Activated CD8-positive, alpha-beta memory T cell treated with anti-CD3 and anti-CD28 coated beads, Interleukin-2, amount 50 U/mL, for 48 hours (primary cell): ENCODE results near the gene BNC1.
A peak's percentile ranks its signal among the peaks of the same experiment; 100 is the strongest.
"Not testable (repeated sequence)": the region's sequence is repeated elsewhere in the genome, so short reads cannot be mapped to it uniquely, and the experiment has no call there.

Source experiments
- DNase-seq: peaks from one replicate; pipeline ENCODE4 v3.0.0-alpha.2; 2020

The BNC1 gene

DNA sequence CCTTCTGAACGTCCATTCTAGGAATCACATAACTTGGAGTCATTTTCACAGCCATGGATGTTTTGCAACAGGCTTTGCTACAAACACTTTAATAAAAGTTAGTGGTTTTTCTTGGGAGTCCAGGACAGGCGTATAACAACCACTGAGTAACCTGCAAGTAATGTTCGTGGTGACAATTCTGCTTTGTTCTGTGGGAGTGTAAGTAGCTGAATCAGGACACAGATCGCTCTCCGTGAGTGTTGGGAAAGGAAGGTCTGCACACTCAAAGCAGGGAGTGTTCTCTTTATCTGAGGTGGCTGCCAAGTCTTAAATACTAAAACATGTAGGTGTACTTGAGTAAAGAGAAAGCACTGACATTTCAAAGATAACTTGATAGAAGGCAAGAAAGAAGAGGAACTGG is 7.9 kb upstream of the BNC1 start:
- DNase-seq: no peak

DNA sequence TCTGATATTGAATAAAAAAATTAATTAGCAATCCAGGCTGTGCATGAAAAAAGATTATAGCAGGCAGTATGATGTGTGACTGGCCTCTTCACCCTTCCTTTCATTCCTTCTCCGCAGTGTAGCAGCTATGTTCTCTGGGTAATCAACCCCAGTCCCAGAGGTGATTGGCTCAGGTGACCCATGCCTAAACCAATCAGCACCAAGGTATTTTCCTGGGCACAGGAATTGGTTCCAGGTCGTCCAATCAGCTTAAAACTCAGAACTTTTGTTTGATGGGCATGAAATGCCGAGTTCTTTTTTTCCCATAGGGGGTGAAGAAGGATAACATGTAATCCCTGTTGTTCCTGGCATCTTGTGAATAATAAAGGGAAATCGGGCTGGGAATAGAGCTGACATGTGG is 5.8 kb upstream of the BNC1 start:
- DNase-seq: no peak

DNA sequence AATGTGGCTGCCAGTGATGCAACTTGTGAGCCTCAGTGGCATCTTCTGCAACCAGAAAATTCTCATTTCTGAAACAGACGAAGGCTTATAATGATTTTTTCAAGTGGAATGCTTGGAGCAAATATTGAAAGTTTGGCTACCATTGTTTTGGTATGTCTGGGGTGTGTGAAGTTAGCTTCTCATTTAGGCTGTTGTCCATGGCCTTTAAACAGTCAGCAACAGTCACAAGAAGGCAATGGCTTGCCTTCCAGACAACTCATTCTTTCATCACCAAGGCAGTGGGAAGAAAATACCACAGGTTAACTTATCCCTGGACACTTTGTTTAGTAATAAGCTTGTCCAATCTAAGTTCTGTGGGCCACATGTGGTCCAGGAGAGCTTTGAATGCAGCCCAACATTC is 4.7 kb upstream of the BNC1 start:
- no peak for DNase-seq

DNA sequence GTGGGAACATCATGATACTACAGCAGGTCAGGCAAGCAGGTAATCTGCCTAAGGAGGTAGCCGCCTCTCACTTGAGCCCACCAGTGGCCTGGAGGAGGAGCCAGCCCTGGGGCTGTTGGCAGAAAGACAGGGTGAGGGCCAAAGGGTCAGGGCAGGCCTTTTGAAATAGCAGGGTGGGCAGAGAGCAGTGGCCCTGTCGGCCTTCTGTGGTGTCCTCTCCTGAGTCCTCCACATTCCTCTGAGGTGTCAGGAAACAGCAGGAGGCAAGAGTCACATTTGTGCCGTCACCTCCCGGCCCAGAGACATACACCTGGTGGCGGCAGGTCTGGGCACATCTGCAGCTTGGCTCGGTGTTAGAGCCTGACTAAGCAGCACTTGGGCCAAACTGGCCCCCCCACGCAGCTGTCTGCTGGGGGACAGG is 3.9 kb upstream of the BNC1 start:
- DNase-seq: no peak

DNA sequence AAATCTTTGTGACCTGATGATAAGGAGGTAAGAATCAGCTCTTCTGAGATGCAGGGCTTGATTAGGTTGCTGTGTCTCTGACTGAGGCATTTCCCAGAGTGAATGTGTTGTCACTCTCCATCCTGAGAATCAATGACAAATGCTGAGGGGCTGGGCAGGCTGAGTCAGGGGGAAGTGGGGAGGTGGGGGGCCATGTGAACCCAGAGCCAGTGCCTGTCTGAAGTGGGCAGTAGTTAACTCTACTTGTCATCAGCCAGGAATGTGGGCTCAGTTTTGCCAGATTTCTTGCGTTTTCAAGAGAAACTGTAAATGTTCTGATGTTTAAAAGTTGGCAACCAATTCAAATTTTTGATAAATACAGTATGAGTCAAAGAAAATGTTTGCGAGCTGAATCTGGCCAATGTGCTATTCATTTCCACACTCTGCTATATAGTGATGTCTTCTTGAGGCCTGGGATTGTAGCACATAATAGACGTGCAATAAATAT is 3.1 kb upstream of the BNC1 start:
- DNase-seq: no peak

DNA sequence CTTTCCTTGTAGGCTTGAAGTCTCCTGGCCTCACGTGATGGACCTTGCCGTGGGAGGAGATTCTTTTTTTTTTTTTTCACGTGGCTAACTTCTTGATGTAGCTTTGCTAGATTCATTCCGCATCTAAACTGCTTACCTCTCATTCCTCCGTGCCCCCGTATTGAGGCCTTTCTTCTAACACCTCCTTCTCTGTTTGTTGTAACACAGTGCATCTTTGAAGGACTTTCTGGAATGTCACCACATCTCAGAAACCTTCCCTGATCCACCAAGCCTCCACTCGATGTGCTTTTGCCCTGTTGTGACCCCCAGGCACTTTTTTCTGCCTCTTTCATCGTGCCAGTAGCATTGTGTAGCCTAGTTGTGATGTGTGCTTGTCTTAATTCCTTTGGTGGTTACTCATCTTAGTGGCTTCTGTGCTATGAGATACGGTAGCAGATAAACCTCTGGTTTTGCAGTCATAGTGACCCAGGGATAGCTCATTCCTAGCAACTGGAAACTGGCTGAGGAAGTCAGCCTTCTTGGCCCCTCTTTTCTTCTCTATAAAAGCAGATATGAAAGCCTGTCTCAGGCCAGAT is 1.6 kb upstream of the BNC1 start:
- no peak for DNase-seq

DNA sequence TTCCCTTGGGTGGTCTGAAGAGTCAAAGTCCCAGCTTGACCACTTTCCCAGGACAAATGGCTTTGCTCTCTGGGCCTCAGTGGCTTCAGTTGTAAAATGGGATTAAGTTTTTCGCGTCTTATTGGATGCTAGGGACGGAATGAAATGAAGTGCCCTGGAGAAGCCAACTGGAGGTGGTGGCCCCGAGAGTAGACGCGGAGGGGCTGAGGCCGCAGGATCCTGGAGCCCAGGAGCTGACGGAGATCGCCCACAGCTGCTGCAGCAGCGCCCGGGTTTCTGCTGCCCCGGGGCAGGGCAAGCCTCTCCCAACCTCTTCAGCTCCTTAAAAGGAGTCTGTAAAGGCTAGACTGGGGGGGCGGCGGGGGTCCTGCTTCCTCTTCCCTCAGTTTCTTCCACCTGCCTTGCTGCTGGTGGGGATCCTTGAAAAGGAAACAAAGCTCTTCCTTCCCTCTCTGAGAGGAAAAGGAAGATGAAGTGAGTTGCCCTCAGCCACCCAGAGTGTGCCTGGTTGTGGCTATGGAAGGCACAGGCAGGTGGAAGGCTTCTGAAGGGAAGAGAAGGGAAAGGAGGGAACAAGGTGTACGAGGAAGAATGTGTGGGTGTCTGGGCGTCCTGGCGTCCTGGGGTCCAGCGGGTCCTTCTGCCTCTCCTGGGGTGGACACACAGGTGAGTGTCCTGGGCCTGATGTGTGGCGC is 967 bp upstream of the BNC1 start:
- DNase-seq: no peak

DNA sequence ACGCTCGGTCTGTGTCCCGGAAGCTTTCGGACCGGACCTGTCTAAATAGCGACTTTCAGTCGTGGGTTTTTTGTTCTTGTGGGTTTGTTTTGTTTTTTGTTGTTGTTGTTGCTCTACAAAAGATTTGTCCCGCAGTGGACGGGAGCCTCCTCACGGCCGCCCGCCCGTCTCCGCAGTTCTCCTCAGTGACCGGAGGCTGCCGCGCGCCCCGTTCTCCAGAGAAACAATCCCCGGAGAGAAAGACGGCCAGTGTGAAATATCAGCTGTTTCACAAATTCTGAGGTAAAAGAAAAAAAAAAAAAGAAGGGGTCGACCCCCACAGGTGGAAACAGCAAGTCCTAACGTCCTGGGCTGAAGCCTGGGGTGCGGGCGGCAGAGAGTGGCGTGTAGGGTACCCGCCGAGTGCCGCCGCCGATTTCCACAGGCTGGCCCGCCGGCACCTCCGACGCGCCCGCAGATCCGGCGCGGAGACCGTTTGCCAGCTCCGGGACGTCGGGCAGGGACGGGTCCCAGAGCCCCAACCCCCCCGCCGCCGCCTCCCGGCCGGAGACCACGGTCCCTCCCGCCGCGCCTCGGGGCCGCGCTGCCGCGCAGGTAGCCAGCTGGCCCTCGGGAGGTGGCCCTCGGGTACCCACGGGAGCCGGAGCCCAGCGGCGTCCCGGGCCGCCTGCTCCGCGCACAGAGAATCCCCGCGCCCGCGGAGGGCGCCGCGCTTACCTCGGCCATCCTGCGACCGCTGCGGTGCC is 478 bp downstream of the BNC1 start:
- DNase-seq: no peak

DNA sequence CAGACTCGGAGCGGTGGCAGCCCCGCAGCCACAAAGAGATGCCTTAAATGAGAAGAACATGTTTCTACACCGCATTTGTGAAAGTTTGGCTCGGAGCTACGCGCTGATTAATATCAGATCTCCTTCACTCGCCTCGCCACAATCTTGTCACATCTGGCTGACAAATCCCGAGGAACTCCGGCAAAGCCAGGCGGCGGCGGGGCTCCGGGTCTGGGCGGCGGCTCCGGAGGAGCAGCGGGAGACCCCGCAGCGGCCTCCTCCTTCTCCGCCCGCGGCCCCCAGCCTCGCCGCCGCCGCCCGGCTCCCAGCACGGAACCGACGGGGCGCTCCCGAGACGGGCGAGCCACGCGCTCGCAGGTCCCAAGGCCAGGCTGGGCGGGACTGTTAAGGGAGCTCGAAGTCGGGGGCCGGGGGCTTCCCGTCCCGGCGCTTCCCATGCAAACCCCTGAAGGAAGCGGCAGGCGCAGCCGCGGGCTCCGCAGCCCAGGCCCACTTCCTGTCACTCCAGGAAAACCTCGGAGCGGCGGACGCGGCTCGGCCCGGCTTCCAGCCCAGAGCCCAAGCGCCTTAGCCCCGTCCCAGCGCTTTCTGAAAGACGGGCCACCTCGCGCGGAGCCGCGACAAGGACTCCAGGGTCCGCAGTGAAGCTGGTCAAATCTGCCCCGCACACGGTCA is 1.2 kb downstream of the BNC1 start:
- DNase-seq: peak; percentile 53

DNA sequence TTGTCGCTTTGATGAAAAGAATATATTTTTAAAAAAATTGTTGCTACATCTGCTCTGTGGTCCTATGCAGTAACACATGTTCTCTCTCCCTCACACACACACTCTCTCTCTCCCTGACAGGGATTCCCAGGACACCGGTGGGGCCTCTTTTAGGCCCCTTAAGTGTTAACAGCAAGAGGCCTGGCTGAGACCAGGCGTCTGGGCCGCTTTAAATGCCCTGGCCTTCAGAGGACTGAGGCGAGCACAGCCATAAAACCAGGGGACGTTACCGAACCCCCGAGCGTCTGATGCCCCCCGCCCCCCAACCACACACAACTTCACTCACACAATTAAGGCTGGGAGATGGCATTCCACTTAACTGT is 1.7 kb downstream of the BNC1 start:
- DNase-seq: no peak

DNA sequence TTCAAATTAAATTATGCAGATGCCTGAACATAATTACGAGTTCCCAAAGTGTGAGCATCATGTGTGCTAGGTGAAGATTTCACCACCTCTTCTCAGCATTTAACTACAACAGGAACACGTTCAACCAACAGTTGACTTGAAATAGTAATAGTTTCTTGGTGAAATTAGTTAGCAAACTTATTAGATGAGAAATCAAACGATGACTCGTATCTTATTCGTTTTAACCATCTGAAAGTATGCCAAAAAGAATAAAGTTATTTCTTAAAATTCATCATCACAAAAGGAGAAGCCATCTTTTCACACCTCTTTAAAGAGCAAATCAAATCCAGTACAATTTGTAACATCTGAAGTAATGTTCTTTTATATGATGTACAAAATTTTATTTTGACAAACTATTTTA is 2.3 kb downstream of the BNC1 start:
- DNase-seq: no peak

DNA sequence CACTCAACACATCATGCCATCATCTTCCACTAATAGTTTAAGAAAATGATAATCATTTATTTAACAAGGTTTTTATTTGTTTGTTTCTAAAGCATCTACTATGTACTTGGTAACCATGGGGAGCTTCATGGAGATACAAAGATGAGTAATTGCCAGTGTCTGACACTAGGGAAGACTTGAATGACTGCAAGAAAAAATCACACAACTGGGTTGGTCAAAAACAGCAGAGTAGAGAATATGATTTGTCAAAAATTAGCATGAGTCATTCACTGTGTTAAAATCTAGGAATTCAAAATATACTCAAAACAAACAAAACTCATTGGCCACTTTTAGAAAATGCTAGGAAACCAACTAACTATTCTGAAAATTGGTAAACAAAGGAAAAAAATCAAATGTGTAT is 6.3 kb downstream of the BNC1 start:
- no peak for DNase-seq

DNA sequence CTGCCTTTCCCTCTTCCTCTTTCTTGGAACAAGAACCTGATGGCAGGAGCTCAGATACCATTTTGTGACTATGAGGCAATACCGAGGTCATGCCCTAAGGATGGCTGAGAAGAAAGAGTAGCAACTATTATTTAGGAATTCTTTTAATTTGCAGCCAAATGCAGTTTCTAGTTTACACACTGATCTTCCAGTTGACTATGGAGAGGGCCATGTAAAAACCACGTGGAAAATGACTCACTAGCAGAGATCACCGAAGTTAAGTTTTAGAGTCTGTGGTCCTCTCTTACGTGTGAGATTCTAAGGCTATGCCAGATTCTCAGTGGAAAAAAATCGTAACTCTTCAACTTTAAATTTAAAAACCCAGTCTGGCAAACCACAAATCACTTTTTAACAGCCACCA is 7.8 kb downstream of the BNC1 start:
- no peak for DNase-seq

DNA sequence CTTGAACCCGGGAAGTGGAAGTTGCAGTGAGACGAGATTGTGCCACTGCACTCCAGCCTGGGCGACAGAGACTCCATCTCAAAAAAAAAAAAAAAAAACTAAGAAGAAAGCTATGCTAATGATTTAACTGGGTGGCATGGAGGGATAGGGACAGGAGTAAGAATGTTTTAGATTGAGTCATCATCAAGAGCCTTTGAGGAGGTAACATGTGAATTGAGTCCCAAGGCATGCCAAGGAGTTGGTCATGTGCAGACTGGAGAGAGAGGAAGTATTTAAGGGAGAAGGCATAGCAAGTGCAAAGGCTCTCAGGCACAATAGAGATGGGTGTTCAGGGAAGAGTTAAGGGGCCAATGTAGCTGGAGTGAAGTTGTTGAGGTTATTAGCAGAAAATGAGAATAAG is 9.1 kb downstream of the BNC1 start:
- DNase-seq: no peak

DNA sequence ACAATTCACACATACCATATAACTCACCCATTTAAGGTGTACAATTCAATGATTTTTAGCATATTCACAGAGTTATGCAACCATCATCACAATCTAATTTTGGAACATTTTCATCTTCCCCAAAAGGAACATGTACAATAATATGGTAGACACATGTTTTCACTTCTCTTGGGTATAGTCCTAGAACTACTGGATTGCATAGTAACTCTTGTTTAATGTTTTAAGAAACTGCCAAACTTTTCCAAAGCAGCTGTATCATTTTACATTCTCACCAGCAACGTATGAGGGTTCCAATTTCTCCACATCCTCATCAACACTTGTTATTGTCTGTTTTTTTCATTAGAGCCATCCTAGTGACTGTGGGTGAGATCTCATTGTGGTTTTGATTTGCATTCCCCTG is 14.3 kb downstream of the BNC1 start:
- no peak for DNase-seq

DNA sequence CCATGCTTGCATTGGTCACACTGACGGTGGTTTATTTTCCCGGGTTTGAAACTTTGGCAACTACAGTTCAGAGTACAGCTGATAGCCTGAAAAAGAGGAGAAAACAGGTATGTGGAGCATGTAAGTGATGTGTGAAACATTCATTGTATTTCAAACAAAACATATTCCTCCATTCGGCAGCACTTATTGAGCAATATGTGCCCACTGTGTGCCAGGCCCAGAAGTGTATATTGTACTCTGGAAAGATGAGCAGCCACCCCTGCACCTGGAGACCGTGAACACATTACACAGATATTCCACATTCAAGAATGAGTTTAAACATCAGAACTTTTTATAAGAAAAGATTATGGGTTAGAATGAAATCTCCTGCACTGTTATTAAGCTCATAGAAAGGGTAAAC is 16.3 kb downstream of the BNC1 start:
- no peak for DNase-seq

DNA sequence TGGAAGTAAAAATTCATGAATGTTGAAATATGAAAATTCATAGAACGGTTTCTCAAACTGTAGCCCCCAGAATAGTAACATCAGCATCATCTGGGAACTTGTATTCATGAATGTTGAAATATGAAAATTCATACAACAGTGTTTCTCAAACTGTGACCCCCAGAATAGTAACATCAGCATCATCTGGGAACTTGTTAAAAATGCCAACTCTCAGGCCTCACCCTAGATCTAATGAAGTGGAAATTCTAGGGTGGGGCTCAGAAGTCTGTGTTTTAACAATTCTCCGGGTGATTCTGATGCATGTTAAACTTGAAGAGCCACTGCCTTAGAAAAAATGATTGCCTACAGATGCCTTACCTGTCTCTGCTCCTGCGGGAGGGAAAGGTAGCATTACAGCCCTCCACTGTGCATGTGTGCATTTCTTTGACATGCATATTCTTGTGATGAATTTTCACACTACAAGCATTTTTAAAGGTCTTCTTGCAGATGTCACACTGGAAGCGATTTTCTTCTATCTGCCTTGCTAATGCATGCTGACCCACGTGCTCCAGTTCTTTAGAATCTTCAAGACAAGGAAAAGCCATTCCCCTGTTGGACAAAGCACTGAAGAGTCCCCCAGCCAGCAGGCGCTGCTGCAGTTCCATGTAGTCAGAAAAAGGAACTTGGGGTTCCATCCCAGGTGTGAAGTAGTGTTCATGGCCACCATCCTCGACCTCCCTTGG is 21.7 kb downstream of the BNC1 start:
- DNase-seq: no peak

DNA sequence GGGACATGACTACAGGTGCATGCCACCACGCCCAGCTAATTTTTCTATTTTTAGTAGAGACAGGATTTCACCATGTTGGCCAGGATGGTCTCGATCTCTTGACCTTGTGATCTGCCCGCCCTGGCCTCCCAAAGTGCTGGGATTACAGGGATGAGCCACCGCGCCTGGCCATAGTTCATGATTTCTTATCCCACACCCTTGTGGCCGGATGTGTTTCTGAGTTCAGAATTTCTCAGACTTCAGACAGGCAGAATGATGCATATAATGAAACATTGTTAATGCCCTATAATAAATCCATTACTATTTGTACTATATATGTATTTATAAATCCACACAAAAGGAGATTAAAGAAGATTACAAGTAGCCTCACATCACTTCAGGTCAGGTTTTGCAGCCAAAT is 22.3 kb downstream of the BNC1 start:
- DNase-seq: not testable (repeated sequence)

DNA sequence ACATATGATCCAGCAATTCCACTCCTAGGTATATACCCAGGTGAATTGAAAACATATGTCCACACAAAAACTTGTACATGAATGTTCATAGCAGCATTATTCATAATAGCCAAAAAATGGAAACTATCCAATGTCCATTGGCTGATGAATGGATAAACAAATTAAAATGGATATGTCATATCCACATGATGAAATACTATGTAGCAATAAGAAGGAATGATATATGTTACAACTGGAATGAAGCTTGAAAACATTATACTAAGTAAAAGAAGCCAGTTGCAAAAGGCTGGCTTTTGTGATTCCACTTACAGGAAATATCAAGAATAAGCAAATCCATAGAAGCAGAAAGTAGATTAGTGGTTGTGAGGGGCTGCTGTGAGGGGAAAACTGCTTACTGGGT is 33.7 kb downstream of the BNC1 start:
- no peak for DNase-seq

DNA sequence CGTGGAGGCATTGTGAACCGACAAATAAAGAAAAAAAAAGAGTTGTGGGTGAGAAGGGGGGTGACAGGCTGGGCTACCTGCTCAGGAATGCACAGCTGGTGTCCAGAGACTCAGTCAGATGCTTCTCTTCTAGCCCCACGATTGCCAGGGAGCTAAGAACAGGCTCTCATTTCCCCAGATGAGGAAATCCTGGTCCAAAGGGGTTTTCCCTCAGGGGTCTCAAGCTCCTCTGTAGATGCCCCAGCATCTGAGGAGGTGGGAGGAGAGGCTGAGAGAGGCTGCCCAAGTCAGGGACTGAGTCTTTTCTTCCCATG is 35.5 kb downstream of the BNC1 start:
- DNase-seq: no peak

DNA sequence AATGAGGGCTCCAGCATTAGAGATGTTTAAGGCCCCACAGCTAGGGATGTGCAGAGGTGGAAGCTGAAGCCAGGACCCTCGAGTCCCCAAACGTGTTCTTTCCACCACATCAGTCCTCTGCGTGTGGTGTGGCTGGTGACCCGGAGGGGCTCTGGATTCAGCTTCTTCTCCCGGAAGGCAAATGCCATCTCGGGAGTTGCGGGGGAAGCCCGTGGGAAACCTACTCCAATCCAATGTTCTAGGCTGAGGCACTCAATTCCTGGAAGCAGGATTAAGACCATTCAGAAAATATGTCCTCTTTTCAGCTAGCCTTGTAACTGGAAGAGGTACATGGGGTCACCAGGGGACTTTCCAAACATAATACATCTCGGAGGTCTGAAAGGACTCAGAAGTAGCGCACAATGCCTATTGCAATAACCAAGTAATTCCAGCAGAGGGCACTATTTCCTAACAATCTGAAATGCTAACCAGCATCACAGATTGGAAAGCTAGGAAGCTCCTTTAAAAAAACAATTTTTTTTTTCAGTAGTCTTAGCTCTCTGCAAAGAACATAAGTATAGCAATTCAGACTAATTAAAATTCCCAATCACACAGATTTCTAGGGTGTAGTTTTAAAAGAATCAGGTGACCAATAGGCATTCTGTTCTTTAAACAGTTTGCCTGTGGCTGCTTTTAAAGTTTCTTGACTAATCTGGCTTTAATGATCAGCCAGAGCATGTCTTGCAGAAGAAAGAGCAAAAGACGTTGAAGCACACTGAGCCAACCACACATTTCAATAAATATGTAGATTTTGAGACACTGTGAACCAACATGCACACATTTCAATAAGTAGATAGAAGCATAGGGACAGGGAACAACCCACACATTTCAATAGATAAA is 36.1 kb downstream of the BNC1 start:
- no peak for DNase-seq

DNA sequence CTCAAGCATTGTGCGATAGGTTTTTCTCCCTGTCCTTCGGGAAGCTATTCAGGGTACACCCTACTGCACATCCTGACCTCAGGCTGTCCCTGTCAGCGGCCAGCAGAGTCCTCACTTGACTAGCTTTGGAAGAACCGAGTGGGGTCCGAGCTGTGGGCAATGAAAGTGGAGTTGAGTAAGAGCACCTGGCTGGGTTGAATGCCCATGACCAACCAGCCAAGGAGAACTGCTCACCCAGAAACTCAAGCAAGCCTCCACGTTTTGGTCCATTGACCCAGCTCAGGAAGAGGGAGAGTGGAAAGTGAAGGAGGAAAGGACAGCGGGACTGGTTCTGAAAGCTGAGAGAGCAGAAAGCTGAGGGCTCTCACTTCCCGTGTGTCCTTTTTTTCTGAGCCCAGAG is 40.8 kb downstream of the BNC1 start:
- no peak for DNase-seq
